ENCODE data around the gene FAM174C.

Gene FAM174C

GRCh38 chr19:1258163-1258492 is 17.2 kb upstream of the FAM174C start:
- Histone ChIP-seq H3K79me2 (ENCODE audit: low read length) (peaks cover 31% of the 10 kb centered on the region), H3K27ac (ENCODE audit: low read length) (no peak overlapping the region), H3K27me3 (ENCODE audit: low read depth, low read length) (no peaks in the 10 kb centered on the region), H4K20me1 (ENCODE audit: insufficient read depth, low read length) (peaks cover 11% of the 10 kb centered on the region; the same call in 1 of the 2 replicates), H3K9ac (ENCODE audit: low read length) (no peak overlapping the region), H3K4me1 (ENCODE audit: low read length) (peaks cover 43% of the 10 kb centered on the region), H3K36me3 (replicated peaks; ENCODE audit: low read depth, low read length) (peaks cover 42% of the 10 kb centered on the region), H3K4me2 (ENCODE audit: low read length) (peak overlapping the region; percentile 96), H2AFZ (ENCODE audit: low read depth, low read length) (no peak overlapping the region), H3K9me3 (ENCODE audit: insufficient read depth, low read length) (no peaks in the 10 kb centered on the region), H3K4me3 (ENCODE audit: low read length) (no peak overlapping the region)
- TF ChIP-seq, protein P1, sequence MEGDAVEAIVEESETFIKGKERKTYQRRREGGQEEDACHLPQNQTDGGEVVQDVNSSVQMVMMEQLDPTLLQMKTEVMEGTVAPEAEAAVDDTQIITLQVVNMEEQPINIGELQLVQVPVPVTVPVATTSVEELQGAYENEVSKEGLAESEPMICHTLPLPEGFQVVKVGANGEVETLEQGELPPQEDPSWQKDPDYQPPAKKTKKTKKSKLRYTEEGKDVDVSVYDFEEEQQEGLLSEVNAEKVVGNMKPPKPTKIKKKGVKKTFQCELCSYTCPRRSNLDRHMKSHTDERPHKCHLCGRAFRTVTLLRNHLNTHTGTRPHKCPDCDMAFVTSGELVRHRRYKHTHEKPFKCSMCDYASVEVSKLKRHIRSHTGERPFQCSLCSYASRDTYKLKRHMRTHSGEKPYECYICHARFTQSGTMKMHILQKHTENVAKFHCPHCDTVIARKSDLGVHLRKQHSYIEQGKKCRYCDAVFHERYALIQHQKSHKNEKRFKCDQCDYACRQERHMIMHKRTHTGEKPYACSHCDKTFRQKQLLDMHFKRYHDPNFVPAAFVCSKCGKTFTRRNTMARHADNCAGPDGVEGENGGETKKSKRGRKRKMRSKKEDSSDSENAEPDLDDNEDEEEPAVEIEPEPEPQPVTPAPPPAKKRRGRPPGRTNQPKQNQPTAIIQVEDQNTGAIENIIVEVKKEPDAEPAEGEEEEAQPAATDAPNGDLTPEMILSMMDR (IDR thresholded peaks at IDR 0.05; ENCODE audit: low read depth, low read length) = no peak
- TF ChIP-seq EZH2phosphoT487 (IDR thresholded peaks at IDR 0.05; ENCODE audit: low read depth) = no peak

DNA sequence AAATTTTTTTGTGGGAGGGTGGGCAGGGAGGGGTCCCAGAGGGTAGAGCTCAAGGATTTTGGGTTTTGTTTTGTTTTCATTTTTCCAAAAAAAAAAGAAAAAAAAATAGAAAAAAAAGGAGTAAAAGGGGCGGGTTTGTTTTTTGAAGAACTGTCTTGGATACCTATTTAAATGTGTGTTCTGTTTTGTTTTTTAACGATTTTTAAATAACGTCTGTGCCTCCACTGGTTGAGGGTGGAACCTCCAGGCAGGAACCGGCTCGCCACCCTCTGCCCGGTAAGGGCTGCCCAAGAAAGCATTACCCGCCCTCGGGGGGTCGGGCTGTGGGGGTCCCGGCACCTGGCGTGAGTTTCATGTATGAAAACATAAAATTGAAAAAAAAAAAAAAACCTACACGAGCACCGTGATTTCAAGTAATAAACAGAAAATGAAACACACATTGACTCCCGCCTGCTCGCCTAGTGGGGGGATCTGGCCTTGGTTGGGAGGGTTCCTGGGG is 16.6 kb upstream of the FAM174C start:
- Histone ChIP-seq H4K20me1 (ENCODE audit: insufficient read depth, low read length) (peaks cover 5% of the 10 kb centered on the region; the same call in 1 of the 2 replicates), H3K9me3 (ENCODE audit: insufficient read depth, low read length) (no peaks in the 10 kb centered on the region), H2AFZ (ENCODE audit: low read depth, low read length) (no peak overlapping the region), H3K4me1 (ENCODE audit: low read length) (peaks cover 37% of the 10 kb centered on the region), H3K9ac (ENCODE audit: low read length) (peak overlapping the region; percentile 77), H3K27me3 (ENCODE audit: low read depth, low read length) (no peaks in the 10 kb centered on the region), H3K4me2 (ENCODE audit: low read length) (peak overlapping the region; percentile 96), H3K79me2 (ENCODE audit: low read length) (peaks cover 24% of the 10 kb centered on the region), H3K27ac (ENCODE audit: low read length) (peak overlapping the region; percentile 89), H3K36me3 (replicated peaks; ENCODE audit: low read depth, low read length) (peaks cover 37% of the 10 kb centered on the region), H3K4me3 (ENCODE audit: low read length) (peak overlapping the region; percentile 77)
- TF ChIP-seq, protein P1 (IDR thresholded peaks at IDR 0.05; ENCODE audit: low read depth, low read length) = no peak
- TF ChIP-seq EZH2phosphoT487 (IDR thresholded peaks at IDR 0.05; ENCODE audit: low read depth) = no peak

DNA sequence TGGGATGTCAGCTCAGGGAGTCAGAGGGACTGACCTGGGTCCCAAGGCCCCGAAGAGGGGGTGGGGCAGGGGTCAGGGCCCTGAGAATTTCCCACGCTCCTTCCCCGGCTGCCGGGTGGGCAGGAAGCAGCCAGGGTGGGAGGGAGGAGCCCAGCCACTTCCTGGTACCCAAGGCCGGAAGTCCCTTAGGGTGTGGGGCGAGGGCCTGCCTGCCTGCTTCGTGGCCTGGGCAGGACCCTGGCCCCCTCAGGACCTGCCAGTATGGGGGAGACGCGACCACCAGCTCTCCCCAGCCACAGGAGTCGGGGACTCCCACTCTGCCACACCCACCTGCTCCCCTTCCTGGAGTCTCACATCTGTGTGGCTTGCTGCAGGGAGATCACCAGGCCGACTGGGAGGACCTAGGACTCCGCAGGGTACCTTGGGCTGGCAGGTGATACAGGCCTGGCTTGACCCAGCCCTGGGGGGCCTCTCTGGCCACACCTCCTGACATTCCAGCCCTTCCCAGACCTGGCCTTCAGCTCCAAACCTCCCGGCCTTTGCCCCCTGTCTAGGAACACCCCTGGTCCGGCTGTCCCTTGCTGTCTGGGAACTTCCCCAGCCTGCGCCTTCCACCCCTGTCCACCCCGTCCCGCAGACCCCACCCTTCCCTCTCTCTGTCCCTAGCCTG is 16.0 kb upstream of the FAM174C start:
- H3K79me2 ChIP-seq (ENCODE audit: low read length) = peaks cover 19% of the 10 kb centered on the region
- peak overlapping the region; percentile 96 for H3K4me2 ChIP-seq (ENCODE audit: low read length)
- TF ChIP-seq, protein P1 (IDR thresholded peaks at IDR 0.05; ENCODE audit: low read depth, low read length) = no peak
- TF ChIP-seq EZH2phosphoT487 (IDR thresholded peaks at IDR 0.05; ENCODE audit: low read depth) = no peak
- peak overlapping the region; percentile 77 for H3K4me3 ChIP-seq (ENCODE audit: low read length)
- H4K20me1 ChIP-seq (ENCODE audit: insufficient read depth, low read length) = peaks cover under 1% of the 10 kb centered on the region; the same call in 1 of the 2 replicates
- peak overlapping the region; percentile 77 for H3K9ac ChIP-seq (ENCODE audit: low read length)
- H3K4me1 ChIP-seq (ENCODE audit: low read length) = peaks cover 37% of the 10 kb centered on the region
- H3K9me3 ChIP-seq (ENCODE audit: insufficient read depth, low read length) = no peaks in the 10 kb centered on the region
- H2AFZ ChIP-seq (ENCODE audit: low read depth, low read length) = no peak overlapping the region
- H3K27ac ChIP-seq (ENCODE audit: low read length) = peak overlapping the region; percentile 89
- no peaks in the 10 kb centered on the region for H3K27me3 ChIP-seq (ENCODE audit: low read depth, low read length)
- peaks cover 32% of the 10 kb centered on the region for H3K36me3 ChIP-seq (replicated peaks; ENCODE audit: low read depth, low read length)

DNA sequence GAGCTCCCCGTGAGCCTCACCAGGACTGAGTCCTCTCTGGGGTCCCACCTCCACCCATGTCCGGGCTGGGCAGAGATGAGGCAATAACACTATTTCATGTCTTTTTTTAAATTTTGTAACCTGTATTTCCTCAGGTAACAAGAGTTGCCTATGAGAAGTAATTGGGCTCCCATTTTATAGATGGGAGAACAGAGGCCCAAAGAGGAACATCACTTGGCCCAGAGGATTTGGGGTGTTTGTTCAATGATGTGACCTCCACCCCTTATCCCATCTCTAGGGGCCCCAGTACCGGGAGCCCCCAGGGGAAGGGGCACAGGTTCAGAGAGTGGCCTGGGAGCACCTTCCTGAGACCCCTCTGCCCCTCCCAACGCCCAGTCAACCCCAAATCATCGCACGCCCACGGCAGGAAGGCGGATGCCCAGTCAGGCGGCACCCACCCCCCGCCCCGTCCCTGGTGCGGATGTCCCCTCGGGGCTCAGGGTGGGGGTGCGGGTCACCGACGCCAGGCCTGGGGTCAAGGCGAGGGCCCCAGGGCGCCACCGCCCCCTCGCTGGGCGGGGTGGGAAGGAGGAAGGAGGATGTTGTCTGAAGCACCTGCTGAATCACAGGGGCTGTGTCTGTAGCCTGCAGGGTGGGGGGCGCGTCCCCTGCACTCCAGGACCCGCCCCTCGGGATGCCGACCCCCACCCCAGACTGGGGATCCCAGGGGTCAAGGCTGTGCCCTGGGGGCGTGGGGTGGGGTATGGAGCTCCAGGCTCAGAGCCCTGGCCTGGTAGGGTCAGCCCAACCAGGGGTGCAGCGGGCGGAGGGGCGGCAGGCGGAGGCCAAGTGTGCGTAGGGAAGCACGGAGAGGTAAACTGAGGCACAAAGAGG is 15.2 kb upstream of the FAM174C start:
- peak overlapping the region; percentile 89 for H3K27ac ChIP-seq (ENCODE audit: low read length)
- peaks cover 43% of the 10 kb centered on the region for H3K4me1 ChIP-seq (ENCODE audit: low read length)
- H3K9ac ChIP-seq (ENCODE audit: low read length) = peak overlapping the region; percentile 77
- H3K79me2 ChIP-seq (ENCODE audit: low read length) = peaks cover 11% of the 10 kb centered on the region; the same call in 1 of the 2 replicates
- H3K27me3 ChIP-seq (ENCODE audit: low read depth, low read length) = no peaks in the 10 kb centered on the region
- no peak for TF ChIP-seq EZH2phosphoT487 (IDR thresholded peaks at IDR 0.05; ENCODE audit: low read depth)
- TF ChIP-seq, protein P1 (IDR thresholded peaks at IDR 0.05; ENCODE audit: low read depth, low read length) = no peak
- peak overlapping the region; percentile 96 for H3K4me2 ChIP-seq (ENCODE audit: low read length)
- peak overlapping the region; percentile 77 for H3K4me3 ChIP-seq (ENCODE audit: low read length)
- H2AFZ ChIP-seq (ENCODE audit: low read depth, low read length) = no peak overlapping the region
- peaks cover 24% of the 10 kb centered on the region for H3K36me3 ChIP-seq (replicated peaks; ENCODE audit: low read depth, low read length)
- no peaks in the 10 kb centered on the region for H4K20me1 ChIP-seq (ENCODE audit: insufficient read depth, low read length)
- H3K9me3 ChIP-seq (ENCODE audit: insufficient read depth, low read length) = no peaks in the 10 kb centered on the region

Measured in OCI-LY3 (cell line).